NCI-H526 treated with DMSO at 0.1 percent for 48 hours (cell line): ENCODE results near the gene MYOM1.
"Not testable (repeated sequence)": the region's sequence is repeated elsewhere in the genome, so short reads cannot be mapped to it uniquely, and the experiment has no call there.

Experiments
- DNase-seq: peaks from one replicate; lab custom pipeline; 2025; lab: John Stamatoyannopoulos, UW

The MYOM1 gene

GRCh38 chr18:3081584-3081991 lies 138.2 kb downstream of the MYOM1 start:
- no peak for DNase-seq

- no peak for DNase-seq
These were observed 140.1 kb downstream of the MYOM1 start for GRCh38 chr18:3079653-3080052.

- no peak for DNase-seq
These were observed 144.3 kb downstream of the MYOM1 start for GRCh38 chr18:3075491-3075890.

- no peak for DNase-seq
These were observed 145.7 kb downstream of the MYOM1 start for GRCh38 chr18:3074087-3074486.

- DNase-seq: not testable (repeated sequence)
These were observed 146.4 kb downstream of the MYOM1 start for GRCh38 chr18:3073353-3073752.

- DNase-seq: no peak
These were observed 148.1 kb downstream of the MYOM1 start for GRCh38 chr18:3071676-3072075.

- no peak for DNase-seq
These were observed 149.9 kb downstream of the MYOM1 start for GRCh38 chr18:3069671-3070433.

- no peak for DNase-seq
These were observed 152.0 kb downstream of the MYOM1 start for GRCh38 chr18:3067722-3068121.

- no peak for DNase-seq
These were observed 152.6 kb downstream of the MYOM1 start for GRCh38 chr18:3067165-3067661.

- DNase-seq: no peak
These were observed 153.2 kb downstream of the MYOM1 start for GRCh38 chr18:3066341-3067110.

GRCh38 chr18:3063766-3064165 lies 156.0 kb downstream of the MYOM1 start:
- not testable (repeated sequence) for DNase-seq

- DNase-seq: peak; percentile 8
These were observed 156.7 kb downstream of the MYOM1 start for GRCh38 chr18:3062798-3063680.

GRCh38 chr18:3061581-3062312 lies 158.0 kb downstream of the MYOM1 start:
- DNase-seq: no peak

GRCh38 chr18:3060667-3061580 lies 158.8 kb downstream of the MYOM1 start:
- DNase-seq: no peak

GRCh38 chr18:3059272-3059671 lies 160.5 kb downstream of the MYOM1 start:
- no peak for DNase-seq

- DNase-seq: no peak
These were observed 161.2 kb downstream of the MYOM1 start for GRCh38 chr18:3058328-3059191.

GRCh38 chr18:3057526-3057925 lies 162.2 kb downstream of the MYOM1 start:
- DNase-seq: no peak

GRCh38 chr18:3056311-3056710 lies 163.5 kb downstream of the MYOM1 start:
- no peak for DNase-seq

GRCh38 chr18:3055816-3056215 lies 164.0 kb downstream of the MYOM1 start:
- no peak for DNase-seq
